ENCODE results near the gene SLC66A2. TPM values are rescaled to one million over a fixed set of nuclear protein-coding genes. Genes with fewer than 3 reads are reported as not detected.
"Not testable (repeated sequence)": the region's sequence is repeated elsewhere in the genome, so short reads cannot be mapped to it uniquely, and the experiment has no call there.

SLC66A2 gene
- total RNA-seq (2014; rRNA removed; shearing (Covaris generic)) (67.0 and 85.5 TPM in 2 replicates), polyA plus RNA-seq (2016; fragmentation: Nextera tagmentation; extraction: Ambion mirVana) (33.1 and 33.5 TPM in 2 replicates)

GRCh38 chr18:79951545-79952455, at the start of gene SLC66A2:
SLC66A2 (minus strand) TSS chr18:79951653; CDS start chr18:79950926, 727 bp downstream.
- peaks cover 14% of the 10 kb centered on the region for H3K4me1 ChIP-seq (ENCODE audit: insufficient read depth)
- TF ChIP-seq EZH2phosphoT487 (IDR thresholded peaks at IDR 0.05; ENCODE audit: insufficient read depth, low read depth) (no peak), EZH2 (IDR thresholded peaks at IDR 0.05; ENCODE audit: insufficient read depth, poor library complexity, severe bottlenecking) (no peak)
- no peaks in the 10 kb centered on the region for H3K9me2 ChIP-seq (ENCODE audit: insufficient read depth)
- H3K4me3 ChIP-seq, result peak within 1 kb of the TSS; percentile 84
- peak within 1 kb of the TSS; percentile 40 for H3K27ac ChIP-seq
- no peaks in the 10 kb centered on the region for H3K36me3 ChIP-seq (ENCODE audit: low read depth)
- peak within 1 kb of the TSS; percentile 99 for H3K4me2 ChIP-seq (ENCODE audit: unreplicated experiment)
- no peaks in the 10 kb centered on the region for H3K9me3 ChIP-seq (ENCODE audit: low read depth)
- 2% methylated on average over 44 to 96 of the region's 126 CpGs for WGBS, 2 experiments (ENCODE audit: low coverage in 1 of 2, low lambda C conversion rate in 2 of 2, missing lambda C conversion rate in 2 of 2)
- peak; percentile 95 for DNase-seq
- no peaks in the 10 kb centered on the region for H4K20me1 ChIP-seq (ENCODE audit: insufficient read depth)
- H3K27me3 ChIP-seq (replicated peaks; ENCODE audit: insufficient read depth), result no peaks in the 10 kb centered on the region
- peaks cover 38% of the 10 kb centered on the region for H3K79me2 ChIP-seq (ENCODE audit: insufficient read depth)
- H3K9ac ChIP-seq, result peak within 1 kb of the TSS; percentile 85
- in situ Hi-C loops (cut with MboI), result no loop called here
- no peaks in the 10 kb centered on the region for H3F3A ChIP-seq (ENCODE audit: insufficient read depth)
- peak within 1 kb of the TSS; percentile 85 for H2AFZ ChIP-seq

GRCh38 chr18:80000877-80001276, 49.4 kb upstream of the SLC66A2 start:
- WGBS, 2 experiments (ENCODE audit: low coverage in 1 of 2, low lambda C conversion rate in 2 of 2, missing lambda C conversion rate in 2 of 2), result 24 to 25% methylated on average over 3 of the region's 3 CpGs
- Histone ChIP-seq H3K9me3 (ENCODE audit: low read depth) (no peaks in the 10 kb centered on the region), H3K4me3 (no peak overlapping the region), H3K27me3 (replicated peaks; ENCODE audit: insufficient read depth) (no peaks in the 10 kb centered on the region), H2AFZ (no peak overlapping the region), H3K4me1 (ENCODE audit: insufficient read depth) (no peaks in the 10 kb centered on the region), H3K9me2 (ENCODE audit: insufficient read depth) (no peaks in the 10 kb centered on the region), H3K36me3 (ENCODE audit: low read depth) (no peaks in the 10 kb centered on the region), H3K9ac (no peak overlapping the region), H3K4me2 (ENCODE audit: unreplicated experiment) (no peak overlapping the region), H3K27ac (no peak overlapping the region), H3K79me2 (ENCODE audit: insufficient read depth) (no peaks in the 10 kb centered on the region), H4K20me1 (ENCODE audit: insufficient read depth) (no peaks in the 10 kb centered on the region), H3F3A (ENCODE audit: insufficient read depth) (no peaks in the 10 kb centered on the region)
- in situ Hi-C loops (cut with MboI), result no loop called here
- no peak for DNase-seq
- no peak for TF ChIP-seq EZH2 (IDR thresholded peaks at IDR 0.05; ENCODE audit: insufficient read depth, poor library complexity, severe bottlenecking)
- TF ChIP-seq EZH2phosphoT487 (IDR thresholded peaks at IDR 0.05; ENCODE audit: insufficient read depth, low read depth), result no peak

- H3K9me2 ChIP-seq (ENCODE audit: insufficient read depth); H3K4me2 ChIP-seq (ENCODE audit: unreplicated experiment); H4K20me1 ChIP-seq (ENCODE audit: insufficient read depth); H3F3A ChIP-seq (ENCODE audit: insufficient read depth); H3K36me3 ChIP-seq (ENCODE audit: low read depth); DNase-seq; H3K4me3 ChIP-seq; H3K9ac ChIP-seq; H3K27ac ChIP-seq; in situ Hi-C loops (cut with MboI); H3K27me3 ChIP-seq (replicated peaks; ENCODE audit: insufficient read depth); H2AFZ ChIP-seq; H3K9me3 ChIP-seq (ENCODE audit: low read depth); H3K4me1 ChIP-seq (ENCODE audit: insufficient read depth); H3K79me2 ChIP-seq (ENCODE audit: insufficient read depth): not testable (repeated sequence)
- 56 to 59% methylated on average over 2 of the region's 2 CpGs for WGBS, 2 experiments (ENCODE audit: low coverage in 1 of 2, low lambda C conversion rate in 2 of 2, missing lambda C conversion rate in 2 of 2)
These were observed 48.2 kb upstream of the SLC66A2 start for GRCh38 chr18:79999701-80000100.

GRCh38 chr18:79991494-79991893, 40.0 kb upstream of the SLC66A2 start:
- peaks cover 22% of the 10 kb centered on the region for H3K79me2 ChIP-seq (ENCODE audit: insufficient read depth)
- no peaks in the 10 kb centered on the region for H3K27me3 ChIP-seq (replicated peaks; ENCODE audit: insufficient read depth)
- WGBS, 2 experiments (ENCODE audit: low coverage in 1 of 2, low lambda C conversion rate in 2 of 2, missing lambda C conversion rate in 2 of 2), result 65 to 73% methylated on average over 2 of the region's 2 CpGs
- H3K27ac ChIP-seq, result no peak overlapping the region
- no peaks in the 10 kb centered on the region for H3K36me3 ChIP-seq (ENCODE audit: low read depth)
- H3K4me2 ChIP-seq (ENCODE audit: unreplicated experiment), result no peak overlapping the region
- H3K4me3 ChIP-seq, result no peak overlapping the region
- no peak overlapping the region for H2AFZ ChIP-seq
- peaks cover 5% of the 10 kb centered on the region; the same call in 1 of the 2 replicates for H3F3A ChIP-seq (ENCODE audit: insufficient read depth)
- in situ Hi-C loops (cut with MboI), result no loop called here
- no peaks in the 10 kb centered on the region for H3K9me2 ChIP-seq (ENCODE audit: insufficient read depth)
- H3K4me1 ChIP-seq (ENCODE audit: insufficient read depth), result peaks cover 6% of the 10 kb centered on the region; the same call in 1 of the 2 replicates
- TF ChIP-seq EZH2phosphoT487 (IDR thresholded peaks at IDR 0.05; ENCODE audit: insufficient read depth, low read depth) (no peak), EZH2 (IDR thresholded peaks at IDR 0.05; ENCODE audit: insufficient read depth, poor library complexity, severe bottlenecking) (no peak)
- no peak for DNase-seq
- no peak overlapping the region for H3K9ac ChIP-seq
- no peaks in the 10 kb centered on the region for H3K9me3 ChIP-seq (ENCODE audit: low read depth)
- H4K20me1 ChIP-seq (ENCODE audit: insufficient read depth), result peaks cover 5% of the 10 kb centered on the region; the same call in 1 of the 2 replicates

All from GM23248 (cell line).